Measurements from ENCODE around the gene ASPN. TPM values are rescaled to one million over a fixed set of nuclear protein-coding genes. Genes with fewer than 3 reads are reported as not detected.

ASPN gene
- total RNA-seq, 1 donor from 2014 or later: not detected

DNA sequence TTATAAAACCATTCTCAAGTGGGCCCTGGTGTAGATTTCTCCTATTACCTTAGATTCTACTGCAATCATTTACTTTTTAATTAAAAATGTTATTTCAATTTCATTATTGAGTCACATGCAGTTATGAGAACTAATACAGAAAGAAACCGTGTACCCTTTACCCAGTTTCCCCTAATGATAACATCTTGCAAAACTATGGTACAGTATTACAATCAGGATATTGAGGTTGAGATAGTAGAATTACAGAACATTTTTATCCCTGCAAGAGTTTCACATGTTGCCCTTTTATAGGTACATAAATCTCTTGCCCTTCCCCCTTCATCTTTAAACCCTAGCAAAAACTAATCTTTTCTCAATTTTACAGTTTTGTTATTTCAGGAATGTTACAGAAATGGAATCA is 47.0 kb downstream of the ASPN start:
- TF ChIP-seq, protein P1, sequence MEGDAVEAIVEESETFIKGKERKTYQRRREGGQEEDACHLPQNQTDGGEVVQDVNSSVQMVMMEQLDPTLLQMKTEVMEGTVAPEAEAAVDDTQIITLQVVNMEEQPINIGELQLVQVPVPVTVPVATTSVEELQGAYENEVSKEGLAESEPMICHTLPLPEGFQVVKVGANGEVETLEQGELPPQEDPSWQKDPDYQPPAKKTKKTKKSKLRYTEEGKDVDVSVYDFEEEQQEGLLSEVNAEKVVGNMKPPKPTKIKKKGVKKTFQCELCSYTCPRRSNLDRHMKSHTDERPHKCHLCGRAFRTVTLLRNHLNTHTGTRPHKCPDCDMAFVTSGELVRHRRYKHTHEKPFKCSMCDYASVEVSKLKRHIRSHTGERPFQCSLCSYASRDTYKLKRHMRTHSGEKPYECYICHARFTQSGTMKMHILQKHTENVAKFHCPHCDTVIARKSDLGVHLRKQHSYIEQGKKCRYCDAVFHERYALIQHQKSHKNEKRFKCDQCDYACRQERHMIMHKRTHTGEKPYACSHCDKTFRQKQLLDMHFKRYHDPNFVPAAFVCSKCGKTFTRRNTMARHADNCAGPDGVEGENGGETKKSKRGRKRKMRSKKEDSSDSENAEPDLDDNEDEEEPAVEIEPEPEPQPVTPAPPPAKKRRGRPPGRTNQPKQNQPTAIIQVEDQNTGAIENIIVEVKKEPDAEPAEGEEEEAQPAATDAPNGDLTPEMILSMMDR (IDR thresholded peaks at IDR 0.05; ENCODE audit: unreplicated experiment): no peak
- Mint-ChIP-seq H3K4me3 (ENCODE audit: unreplicated experiment) (no peak overlapping the region), H3K9me3 (ENCODE audit: unreplicated experiment) (no peaks in the 10 kb centered on the region), H3K27me3 (ENCODE audit: unreplicated experiment) (no peaks in the 10 kb centered on the region), H3K27ac (ENCODE audit: unreplicated experiment) (no peak overlapping the region), H3K4me1 (ENCODE audit: unreplicated experiment) (no peaks in the 10 kb centered on the region), H3K36me3 (ENCODE audit: low read depth, unreplicated experiment) (no peaks in the 10 kb centered on the region)
- DNase-seq (ENCODE audit: low spot score): no peak

DNA sequence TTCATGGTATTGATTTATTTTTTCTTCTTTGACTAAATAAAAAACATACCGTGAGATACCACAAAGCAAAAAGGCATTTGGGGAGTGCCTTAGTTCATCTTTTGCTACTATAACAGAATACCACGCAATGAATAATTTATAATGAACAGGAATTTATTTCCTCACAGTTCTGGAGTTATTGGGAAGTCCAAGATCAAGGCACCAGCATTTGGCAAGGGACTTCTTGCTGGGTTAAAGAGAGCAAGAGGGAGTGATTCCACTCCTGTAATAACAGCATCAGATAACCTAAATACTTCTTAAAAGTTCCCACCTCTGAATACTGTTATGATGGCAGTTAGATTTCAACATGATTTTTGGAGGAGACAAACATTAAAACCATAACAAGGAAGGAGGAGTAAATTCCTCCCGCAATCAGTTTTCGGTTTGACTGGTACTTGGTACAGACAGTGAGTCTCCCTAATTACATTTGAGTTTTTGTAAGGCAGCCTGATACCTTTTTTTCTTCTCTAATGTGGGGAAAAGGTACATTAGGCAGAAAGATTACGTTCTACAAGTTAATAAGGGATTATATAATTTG is 49.2 kb downstream of the ASPN start:
- H3K27me3 Mint-ChIP-seq (ENCODE audit: unreplicated experiment): no peaks in the 10 kb centered on the region

DNA sequence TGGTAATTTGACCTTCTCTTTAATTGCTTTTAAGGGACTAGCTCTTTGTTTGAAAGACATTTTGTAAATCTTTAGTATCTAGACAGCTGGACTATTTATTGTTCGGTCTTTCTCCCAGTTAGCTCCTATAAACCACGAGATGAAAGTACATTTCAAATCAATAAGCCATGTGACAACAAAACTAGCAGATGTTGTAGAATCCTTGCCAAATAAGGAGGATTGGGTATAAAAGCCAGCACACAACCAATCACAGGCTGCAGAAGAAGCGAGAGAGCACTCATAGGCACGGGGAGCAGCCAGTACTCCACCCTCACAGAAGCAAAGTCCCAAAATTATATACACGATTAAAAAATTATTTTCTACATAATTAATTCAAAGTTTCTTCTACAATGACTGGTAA is 50.0 kb downstream of the ASPN start:
- Mint-ChIP-seq H3K4me1 (ENCODE audit: unreplicated experiment) (no peaks in the 10 kb centered on the region), H3K27ac (ENCODE audit: unreplicated experiment) (no peak overlapping the region), H3K9me3 (ENCODE audit: unreplicated experiment) (no peaks in the 10 kb centered on the region), H3K36me3 (ENCODE audit: low read depth, unreplicated experiment) (no peaks in the 10 kb centered on the region), H3K27me3 (ENCODE audit: unreplicated experiment) (no peaks in the 10 kb centered on the region), H3K4me3 (ENCODE audit: unreplicated experiment) (no peak overlapping the region)
- TF ChIP-seq, protein P1 (IDR thresholded peaks at IDR 0.05; ENCODE audit: unreplicated experiment): no peak
- DNase-seq (ENCODE audit: low spot score): no peak

More for the DNA sequence above, 49.2 kb downstream of the ASPN start:
- Mint-ChIP-seq H3K27ac (ENCODE audit: unreplicated experiment) (no peak overlapping the region), H3K9me3 (ENCODE audit: unreplicated experiment) (no peaks in the 10 kb centered on the region), H3K36me3 (ENCODE audit: low read depth, unreplicated experiment) (no peaks in the 10 kb centered on the region), H3K4me1 (ENCODE audit: unreplicated experiment) (no peaks in the 10 kb centered on the region), H3K4me3 (ENCODE audit: unreplicated experiment) (no peak overlapping the region)
- DNase-seq (ENCODE audit: low spot score): no peak
- TF ChIP-seq, protein P1 (IDR thresholded peaks at IDR 0.05; ENCODE audit: unreplicated experiment): no peak

DNA sequence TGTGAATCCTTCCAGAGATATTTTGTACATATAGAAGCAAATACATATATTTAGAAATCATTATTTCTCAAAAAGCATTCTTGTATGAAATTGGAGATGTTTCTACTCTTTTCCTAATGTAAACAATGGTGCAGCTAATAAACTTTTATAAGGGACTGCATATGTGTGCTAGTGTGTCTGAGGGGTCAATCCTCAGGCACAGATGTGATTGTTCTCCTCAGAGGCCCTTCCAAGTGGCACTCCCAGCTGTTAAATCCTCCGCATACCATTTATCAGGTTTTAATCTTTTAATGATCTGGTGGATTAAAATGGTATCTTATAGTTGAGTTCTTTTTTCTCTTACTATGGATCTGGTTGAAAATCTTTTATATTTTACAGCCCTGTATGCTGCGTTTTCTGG is 52.5 kb downstream of the ASPN start:
- Mint-ChIP-seq H3K4me3 (ENCODE audit: unreplicated experiment) (no peak overlapping the region), H3K9me3 (ENCODE audit: unreplicated experiment) (no peaks in the 10 kb centered on the region), H3K27ac (ENCODE audit: unreplicated experiment) (no peak overlapping the region), H3K4me1 (ENCODE audit: unreplicated experiment) (no peaks in the 10 kb centered on the region), H3K27me3 (ENCODE audit: unreplicated experiment) (no peaks in the 10 kb centered on the region), H3K36me3 (ENCODE audit: low read depth, unreplicated experiment) (no peaks in the 10 kb centered on the region)
- TF ChIP-seq, protein P1 (IDR thresholded peaks at IDR 0.05; ENCODE audit: unreplicated experiment): no peak
- no peak for DNase-seq (ENCODE audit: low spot score)

DNA sequence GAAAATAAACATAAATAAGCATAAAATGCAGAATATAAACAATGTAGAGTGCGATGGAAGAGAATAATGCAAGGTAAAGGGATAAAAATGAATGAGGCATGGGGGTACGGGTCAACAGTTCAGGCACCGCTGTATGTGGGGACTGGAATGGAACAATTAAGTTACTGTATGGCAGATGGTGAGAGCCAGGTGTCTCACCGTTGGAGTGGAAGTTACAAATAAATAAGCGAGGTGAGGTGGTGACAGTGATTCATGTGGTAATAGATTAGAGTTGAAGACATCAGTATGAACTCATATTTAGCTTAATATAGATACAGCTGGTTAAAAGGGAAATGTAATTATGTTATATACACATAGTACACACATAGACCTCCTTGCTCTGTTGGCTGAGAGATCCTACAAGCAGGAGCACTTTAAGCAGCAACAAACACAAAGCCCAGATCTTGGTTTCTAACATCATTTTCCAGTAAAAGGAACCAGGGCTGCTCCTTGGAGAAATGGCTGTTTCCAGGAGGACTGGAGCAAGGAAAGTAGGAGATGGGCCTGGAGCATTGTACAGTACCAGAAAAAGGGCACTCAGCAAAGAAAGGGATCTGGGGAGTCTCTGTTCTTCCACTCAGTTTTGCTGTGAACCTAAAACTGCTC is 55.7 kb downstream of the ASPN start:
- TF ChIP-seq, protein P1 (IDR thresholded peaks at IDR 0.05; ENCODE audit: unreplicated experiment): no peak

More for the DNA sequence above, 55.7 kb downstream of the ASPN start:
- H3K9me3 Mint-ChIP-seq (ENCODE audit: unreplicated experiment): no peaks in the 10 kb centered on the region
- no peak overlapping the region for H3K27ac Mint-ChIP-seq (ENCODE audit: unreplicated experiment)
- H3K4me1 Mint-ChIP-seq (ENCODE audit: unreplicated experiment): no peaks in the 10 kb centered on the region
- no peaks in the 10 kb centered on the region for H3K36me3 Mint-ChIP-seq (ENCODE audit: low read depth, unreplicated experiment)
- DNase-seq (ENCODE audit: low spot score): no peak
- H3K27me3 Mint-ChIP-seq (ENCODE audit: unreplicated experiment): no peaks in the 10 kb centered on the region
- H3K4me3 Mint-ChIP-seq (ENCODE audit: unreplicated experiment): no peak overlapping the region
